ENCODE data around the gene ASAP3.

Gene ASAP3

GRCh38 chr1:23462766-23463165 lies 21.2 kb downstream of the ASAP3 start:
- in situ Hi-C loops (cut with MboI; ENCODE audit: low sequenced_read_pairs, unreplicated experiment) = no loop called here

GRCh38 chr1:23461050-23461449 lies 22.9 kb downstream of the ASAP3 start:
- in situ Hi-C loops (cut with MboI; ENCODE audit: low sequenced_read_pairs, unreplicated experiment) = no loop called here
- no peak for TF ChIP-seq CTCF (IDR thresholded peaks at IDR 0.05; ENCODE audit: borderline replicate concordance, control extremely low read depth, extremely low read depth, insufficient read depth, missing control alignments)
- no peak for DNase-seq (ENCODE audit: low spot score)

More at GRCh38 chr1:23462766-23463165, 21.2 kb downstream of the ASAP3 start:
- TF ChIP-seq CTCF (IDR thresholded peaks at IDR 0.05; ENCODE audit: borderline replicate concordance, control extremely low read depth, extremely low read depth, insufficient read depth, missing control alignments) = no peak
- DNase-seq (ENCODE audit: low spot score) = no peak

GRCh38 chr1:23460519-23460918 lies 23.5 kb downstream of the ASAP3 start:
- in situ Hi-C loops (cut with MboI; ENCODE audit: low sequenced_read_pairs, unreplicated experiment) = no loop called here
- DNase-seq (ENCODE audit: low spot score) = no peak
- no peak for TF ChIP-seq CTCF (IDR thresholded peaks at IDR 0.05; ENCODE audit: borderline replicate concordance, control extremely low read depth, extremely low read depth, insufficient read depth, missing control alignments)

- no peak for TF ChIP-seq CTCF (IDR thresholded peaks at IDR 0.05; ENCODE audit: borderline replicate concordance, control extremely low read depth, extremely low read depth, insufficient read depth, missing control alignments)
- in situ Hi-C loops (cut with MboI; ENCODE audit: low sequenced_read_pairs, unreplicated experiment) = no loop called here
- no peak for DNase-seq (ENCODE audit: low spot score)
These were observed 24.6 kb downstream of the ASAP3 start for GRCh38 chr1:23459338-23459757.

- TF ChIP-seq CTCF (IDR thresholded peaks at IDR 0.05; ENCODE audit: borderline replicate concordance, control extremely low read depth, extremely low read depth, insufficient read depth, missing control alignments) = no peak
- in situ Hi-C loops (cut with MboI; ENCODE audit: low sequenced_read_pairs, unreplicated experiment) = no loop called here
- DNase-seq (ENCODE audit: low spot score) = no peak
These were observed 27.8 kb downstream of the ASAP3 start for GRCh38 chr1:23456226-23456625.

GRCh38 chr1:23453455-23454000 lies 30.5 kb downstream of the ASAP3 start:
- in situ Hi-C loops (cut with MboI; ENCODE audit: low sequenced_read_pairs, unreplicated experiment) = no loop called here
- no peak for TF ChIP-seq CTCF (IDR thresholded peaks at IDR 0.05; ENCODE audit: borderline replicate concordance, control extremely low read depth, extremely low read depth, insufficient read depth, missing control alignments)
- DNase-seq (ENCODE audit: low spot score) = no peak
